GM12878 (cell line): ENCODE measurements around the gene KPNA1. TPM values are rescaled to one million over a fixed set of nuclear protein-coding genes. Genes with fewer than 3 reads are reported as not detected.
A peak's percentile ranks its signal among the peaks of the same experiment; 100 is the strongest.

Experiments
- ATAC-seq: fragments of 200-7000 bp; cut with Tn5 transposase; 3 replicates; pipeline ENCODE4 v1.9.1; 2020; ENCODE audit warnings: mild to moderate bottlenecking, moderate library complexity
- BruUV-seq: library from RNA; stranded (reverse); fragments of 400-500 nt; replicated peaks from 2 replicates; lab custom pipeline; 2021; lab: Mats Ljungman, UMichigan
- CTCF ChIA-PET: fragments of 300-600 bp; sonication (Branson Sonifier 250); formaldehyde crosslinking; extraction: SDS; loops from one replicate; lab custom pipeline; 2021; ENCODE audit warnings: inconsistent platforms; lab: Yijun Ruan, JAX
- POLR2A ChIA-PET: fragments of 350-600 bp; formaldehyde crosslinking; extraction: SDS; loops from one replicate; lab custom pipeline; 2021; ENCODE audit warnings: inconsistent platforms; lab: Charles Lee
- RAD21 ChIA-PET: fragments of 300-600 bp; sonication (Branson Sonifier 250); formaldehyde crosslinking; loops from one replicate; lab custom pipeline; 2023; ENCODE audit warnings: antibody characterized with exemption; ENCODE audit not compliant: unreplicated experiment; lab: Charles Lee
- SMC1A ChIA-PET: fragments of 300-600 bp; sonication (Branson Sonifier 250); formaldehyde crosslinking; loops from one replicate; lab custom pipeline; 2023; ENCODE audit not compliant: unreplicated experiment, uncharacterized antibody; lab: Charles Lee
- DNase-seq: peaks from one replicate; pipeline ENCODE4 v3.0.0-alpha.2; 2011; ENCODE audit warnings: low read depth, low spot score
- FAIRE-seq: peaks from 3 replicates; lab custom pipeline; 2011; peaks lifted over from hg19 to GRCh38; lab: Jason Lieb, UNC
- H2AFZ ChIP-seq: 2 replicates; pipeline ENCODE4 v1.6.0; 2011; ENCODE audit warnings: low read depth, low read length, control low read depth; ENCODE audit not compliant: control insufficient read depth
- H3K27ac ChIP-seq: 2 replicates; pipeline ENCODE4 v1.5.1; 2011; ENCODE audit warnings: control low read depth; ENCODE audit not compliant: control insufficient read depth, insufficient read depth
- H3K27me3 ChIP-seq, 2 experiments: replicated peaks in 1 of 2; 2 replicates each; pipeline versions ENCODE4 v1.6.0 to v1.6.1; 2011; ENCODE audit warnings: low read length in 1 of 2; ENCODE audit not compliant: control insufficient read depth in 2 of 2, insufficient read depth in 2 of 2
- H3K36me3 ChIP-seq, 2 experiments: 2 replicates each; pipeline ENCODE4 v1.5.1; 2011; ENCODE audit warnings: low read length in 1 of 2; ENCODE audit not compliant: control insufficient read depth in 2 of 2, insufficient read depth in 2 of 2
- H3K4me1 ChIP-seq: 2 replicates; pipeline ENCODE4 v1.6.1; 2011; ENCODE audit warnings: mild to moderate bottlenecking, low read length, moderate library complexity, mixed read lengths; ENCODE audit not compliant: control insufficient read depth, insufficient read depth
- H3K4me2 ChIP-seq: 2 replicates; pipeline ENCODE4 v1.6.0; 2011; ENCODE audit warnings: control low read depth; ENCODE audit not compliant: control insufficient read depth, insufficient read depth
- H3K4me3 ChIP-seq: fragments of 200-600 bp; sonication (generic); 2 replicates; pipeline ENCODE4 v1.5.1; 2016
- H3K79me2 ChIP-seq: 2 replicates; pipeline ENCODE4 v1.6.0; 2011; ENCODE audit warnings: low read length; ENCODE audit not compliant: control insufficient read depth, insufficient read depth
- H3K9ac ChIP-seq: 2 replicates; pipeline ENCODE4 v1.8.0; 2011; ENCODE audit warnings: low read length, control low read depth, mixed read lengths; ENCODE audit not compliant: control insufficient read depth, insufficient read depth
- H3K9me3 ChIP-seq: replicated peaks from 3 replicates; pipeline ENCODE4 v1.5.1; 2011; ENCODE audit warnings: mild to moderate bottlenecking, low read length; ENCODE audit not compliant: control insufficient read depth, insufficient read depth
- H4K20me1 ChIP-seq: 2 replicates; pipeline ENCODE4 v1.6.0; 2011; ENCODE audit not compliant: control insufficient read depth, insufficient read depth
- BACH1 ChIP-seq: fragments of 450-650 bp; IDR thresholded peaks from 2 replicates; pipeline ENCODE4 v1.6.1; 2017; ENCODE audit warnings: mild to moderate bottlenecking, borderline replicate concordance
- BHLHE40 ChIP-seq, 2 experiments: fragments of 450-650 bp in 1 of 2; IDR thresholded peaks; 2 replicates each; pipeline ENCODE4 v1.6.1; 2011 to 2017; ENCODE audit warnings: low read depth in 2 of 2, borderline replicate concordance in 1 of 2, improper control_type of control experiment in 1 of 2, low read length in 1 of 2, mild to moderate bottlenecking in 1 of 2
- CBX3 ChIP-seq: fragments of 200-600 bp; sonication (generic); IDR thresholded peaks from 2 replicates; pipeline ENCODE4 v1.6.1; 2016; ENCODE audit warnings: low read depth, borderline replicate concordance
- HCFC1 ChIP-seq: fragments of 150-350 bp; IDR thresholded peaks from 2 replicates; pipeline ENCODE4 v1.6.1; 2014; ENCODE audit warnings: low read length
- LARP7 ChIP-seq: fragments of 450-650 bp; IDR thresholded peaks from 2 replicates; pipeline ENCODE4 v1.6.1; 2017; ENCODE audit warnings: mild to moderate bottlenecking
- MXI1 ChIP-seq: fragments of 150-350 bp; IDR thresholded peaks from 2 replicates; pipeline ENCODE4 v1.6.1; 2011; ENCODE audit warnings: low read depth, mild to moderate bottlenecking, inconsistent platforms, low read length, improper control_type of control experiment
- NR2C1 ChIP-seq: fragments of 450-650 bp; IDR thresholded peaks from 2 replicates; pipeline ENCODE4 v1.6.1; 2017; ENCODE audit warnings: antibody characterized with exemption, mild to moderate bottlenecking, moderate library complexity
- PAX5 ChIP-seq: IDR thresholded peaks from 2 replicates; pipeline ENCODE4 v1.6.1; 2011; ENCODE audit warnings: low read depth, low read length, borderline replicate concordance
- SKIL ChIP-seq: fragments of 450-650 bp; IDR thresholded peaks from 2 replicates; pipeline ENCODE4 v1.6.1; 2017; ENCODE audit warnings: mild to moderate bottlenecking, low read depth, inconsistent platforms; ENCODE audit not compliant: poor library complexity, severe bottlenecking
- SMARCA5 ChIP-seq: fragments of 450-650 bp; IDR thresholded peaks from 2 replicates; pipeline ENCODE4 v1.6.1; 2017; ENCODE audit warnings: mild to moderate bottlenecking
- SPI1 ChIP-seq: IDR thresholded peaks from 2 replicates; pipeline ENCODE4 v1.6.1; 2011; ENCODE audit warnings: low read depth, mild to moderate bottlenecking, low read length, moderate library complexity, borderline replicate concordance; ENCODE audit not compliant: insufficient read depth
- SUPT20H ChIP-seq: IDR thresholded peaks from 2 replicates; pipeline ENCODE4 v1.6.1; 2011; ENCODE audit warnings: low read depth, mild to moderate bottlenecking, low read length, moderate library complexity, borderline replicate concordance; ENCODE audit not compliant: control insufficient read depth
- TBL1XR1 ChIP-seq: IDR thresholded peaks from 2 replicates; pipeline ENCODE4 v1.6.1; 2012; ENCODE audit warnings: low read depth, low read length, improper control_type of control experiment
- TCF12 ChIP-seq: IDR thresholded peaks from 2 replicates; pipeline ENCODE4 v1.6.1; 2011; ENCODE audit warnings: low read depth, mild to moderate bottlenecking, low read length
- TCF3 ChIP-seq: IDR thresholded peaks from 2 replicates; pipeline ENCODE4 v1.6.1; 2012; ENCODE audit warnings: low read depth, mild to moderate bottlenecking, low read length, borderline replicate concordance; ENCODE audit not compliant: insufficient read depth
- YBX1 ChIP-seq: fragments of 450-650 bp; IDR thresholded peaks from 2 replicates; pipeline ENCODE4 v1.6.1; 2016; ENCODE audit warnings: antibody characterized with exemption
- YY1 ChIP-seq: IDR thresholded peaks from 2 replicates; pipeline ENCODE4 v1.6.1; 2011; ENCODE audit warnings: low read depth, mild to moderate bottlenecking, low read length
- ZNF207 ChIP-seq: fragments of 450-650 bp; IDR thresholded peaks from 2 replicates; pipeline ENCODE4 v1.6.1; 2014; ENCODE audit warnings: antibody characterized with exemption, mild to moderate bottlenecking, borderline replicate concordance
- ZNF217 ChIP-seq: fragments of 450-650 bp; IDR thresholded peaks from 2 replicates; pipeline ENCODE4 v1.6.1; 2017; ENCODE audit warnings: antibody characterized with exemption, mild to moderate bottlenecking
- WGBS: methylation state at CpG from one replicate; pipeline ENCODE4 v1.1.6; 2016; ENCODE audit warnings: low lambda C conversion rate; ENCODE audit not compliant: insufficient replicate concordance, insufficient coverage; ENCODE audit errors: missing lambda C conversion rate; 5-methylcytosine and 5-hydroxymethylcytosine counted together
- in situ Hi-C: fragments of 300-500 bp; cut with MboI; formaldehyde crosslinking; loops from 9 replicates; pipeline ENCODE4 v1.14.3; 2018; ENCODE audit warnings: mixed read lengths
- intact Hi-C: fragments of 100-400 bp; cut with micrococcal nuclease; formaldehyde crosslinking; loops from one replicate; pipeline ENCODE4 v1.14.2; 2022; ENCODE audit not compliant: unreplicated experiment
- polyA plus RNA-seq, 11 experiments: library from polyadenylated mRNA; depleted of rRNA in 4 of 11; unstranded in 6 of 11; stranded (reverse) in 5 of 11; fragments of >200 nt; fragmentation: Nextera tagmentation in 4 of 11; fragmentation: Illumina TruSeq in 1 of 11; extraction: Ambion mirVana in 4 of 11; extraction: Trizol in 1 of 11; gene quantifications; 1 replicate in 1 of 11; 2 replicates in 10 of 11; pipeline versions ENCODE4 v1.2.1 to v1.2.3, GENCODE V29; 2011 to 2016; ENCODE audit warnings: inconsistent platforms in 2 of 11, missing spikeins in 2 of 11, low read depth in 1 of 11
- total RNA-seq, 4 experiments: library from RNA; depleted of rRNA in 3 of 4; stranded (reverse); fragments of >200 nt in 3 of 4; fragmentation: Illumina TruSeq in 1 of 4; extraction: Trizol in 1 of 4; gene quantifications; 2 replicates each; pipeline versions ENCODE4 v1.2.1 to v1.2.3, GENCODE V29; 2013 to 2021
- TF ChIP-seq, protein P1 (sequence below): IDR thresholded peaks from 2 replicates; pipeline ENCODE4 v1.6.1; 2012; ENCODE audit warnings: low read depth, low read length, improper control_type of control experiment

The KPNA1 gene
- total and polyA plus RNA-seq, 10 of the 15 experiments (the other 5 are each of a cell fraction or from before 2014, with no cell fraction given) = 8.5 to 52.7 (median 41.0) TPM

GRCh38 chr3:122383771-122384697 is 130.7 kb downstream of the KPNA1 start, which contains the start of gene FAM162A:
FAM162A (plus strand) TSS chr3:122384182; CDS start chr3:122384266, 84 bp downstream.
- intact Hi-C loops (loop anchor here (5.0 to 10.0 kb wide), 3 partner anchors 77 to 839 kb away; partner anchors contain the start of gene POLQ), in situ Hi-C loops (no loop called here)
- SMC1A ChIA-PET = interaction anchor here (0.7 to 5.3 kb wide), 23 partner anchors 9 to 837 kb away, joined by 3 to 59 read pairs (median 5); partner anchors contain the start of genes CSTA and WDR5B
- H3K27me3 ChIP-seq = no peaks in the 10 kb centered on the region
- POLR2A ChIA-PET = interaction anchor here (0.5 to 4.4 kb wide), 25 partner anchors 10 to 818 kb away, joined by 3 to 29 read pairs (median 4); partner anchors contain the start of genes CSTA, SEC22A and WDR5B
- FAIRE-seq (peak; percentile 78), ATAC-seq (peak; percentile 95), DNase-seq (peak; percentile 83)
- H3K36me3 ChIP-seq = peaks cover 0 to 5% of the 10 kb centered on the region in 2 experiments; a peak in 2 of 4 replicates
- peaks cover 16% of the 10 kb centered on the region for H3K4me1 ChIP-seq
- H2AFZ ChIP-seq = peak within 1 kb of the TSS; percentile 89
- H4K20me1 ChIP-seq = no peaks in the 10 kb centered on the region
- H3K4me2 ChIP-seq = peak within 1 kb of the TSS; percentile 98
- no peaks in the 10 kb centered on the region for H3K9me3 ChIP-seq
- H3K79me2 ChIP-seq = peaks cover 81% of the 10 kb centered on the region
- H3K27ac ChIP-seq = peak within 1 kb of the TSS; percentile 82
- no TSS peak for BruUV-seq
- RAD21 ChIA-PET = interaction anchor here (0.6 to 4.8 kb wide), 31 partner anchors 9 to 838 kb away, joined by 3 to 56 read pairs (median 4); partner anchors contain the start of genes POLQ and WDR5B
- peak within 1 kb of the TSS; percentile 76 for H3K4me3 ChIP-seq
- CTCF ChIA-PET = interaction anchor here (0.7 to 4.3 kb wide), 34 partner anchors 9 to 390 kb away, joined by 3 to 78 read pairs (median 4); partner anchors contain the start of genes PARP14 and WDR5B
- WGBS = 1% methylated on average over 47 of the region's 52 CpGs
- peak within 1 kb of the TSS; percentile 91 for H3K9ac ChIP-seq
- TF ChIP-seq NR2C1 = no peak
- no peak for TF ChIP-seq SUPT20H
- TF ChIP-seq PAX5 = peak; percentile 61; the same call in 1 of the 2 replicates
- peak; percentile 3; the same call in 1 of the 2 replicates for TF ChIP-seq TBL1XR1
- no peak for TF ChIP-seq CBX3
- TF ChIP-seq, protein P1, sequence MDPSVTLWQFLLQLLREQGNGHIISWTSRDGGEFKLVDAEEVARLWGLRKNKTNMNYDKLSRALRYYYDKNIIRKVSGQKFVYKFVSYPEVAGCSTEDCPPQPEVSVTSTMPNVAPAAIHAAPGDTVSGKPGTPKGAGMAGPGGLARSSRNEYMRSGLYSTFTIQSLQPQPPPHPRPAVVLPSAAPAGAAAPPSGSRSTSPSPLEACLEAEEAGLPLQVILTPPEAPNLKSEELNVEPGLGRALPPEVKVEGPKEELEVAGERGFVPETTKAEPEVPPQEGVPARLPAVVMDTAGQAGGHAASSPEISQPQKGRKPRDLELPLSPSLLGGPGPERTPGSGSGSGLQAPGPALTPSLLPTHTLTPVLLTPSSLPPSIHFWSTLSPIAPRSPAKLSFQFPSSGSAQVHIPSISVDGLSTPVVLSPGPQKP = no peak
- TF ChIP-seq YBX1 = no peak
- TF ChIP-seq LARP7 = peak; percentile 89
- peak; percentile 46; the same call in 1 of the 2 replicates for TF ChIP-seq TCF3
- TF ChIP-seq SPI1 = peak; percentile 60
- peak; percentile 92; the same call in 1 of the 2 replicates for TF ChIP-seq BACH1
- TF ChIP-seq TCF12 = peak; percentile 45; the same call in 1 of the 2 replicates
- peak; percentile 91 for TF ChIP-seq YY1
- peak; percentile 41 for TF ChIP-seq HCFC1
- peak; percentile 54; the same call in 1 of the 2 replicates for TF ChIP-seq ZNF207
- TF ChIP-seq SKIL = peak; percentile 34
- TF ChIP-seq MXI1 = peak; percentile 83
- peak; percentile 98 for TF ChIP-seq SMARCA5
- 0 out of 2 replicates have a peak, but pooled peaks have one; percentile 46 for TF ChIP-seq ZNF217
- peak in 1 of 2 experiments; percentile 88; a peak in 2 of 4 replicates for TF ChIP-seq BHLHE40 (IDR thresholded peaks at IDR 0.05; ENCODE audit: borderline replicate concordance in 1 of 2, low read depth in 2 of 2, low read length in 1 of 2)
